Left ventricle myocardium inferior (tissue), 1 donor: Measurements from ENCODE around the gene GLT1D1. TPM values are rescaled to one million over a fixed set of nuclear protein-coding genes. Genes with fewer than 3 reads are reported as not detected.
"Not testable (repeated sequence)": the region's sequence is repeated elsewhere in the genome, so short reads cannot be mapped to it uniquely, and the experiment has no call there.

Experiments
- DNase-seq: peaks from one replicate; pipeline ENCODE4 v3.0.0-alpha.2; 2020
- H3K27ac ChIP-seq: fragments of 200-600 bp; replicated peaks from 2 replicates; pipeline ENCODE4 v1.8.0; 2021
- H3K27me3 ChIP-seq: fragments of 200-600 bp; 2 replicates; pipeline ENCODE4 v1.8.0; 2021; ENCODE audit warnings: low read depth
- H3K36me3 ChIP-seq: fragments of 200-600 bp; 2 replicates; pipeline ENCODE4 v1.8.0; 2021
- H3K4me1 ChIP-seq: fragments of 200-600 bp; 2 replicates; pipeline ENCODE4 v1.8.0; 2021
- H3K4me3 ChIP-seq: fragments of 200-600 bp; 2 replicates; pipeline ENCODE4 v1.8.0; 2021; ENCODE audit warnings: mild to moderate bottlenecking, moderate library complexity
- H3K9me3 ChIP-seq: fragments of 200-600 bp; replicated peaks from 2 replicates; pipeline ENCODE4 v1.8.0; 2021
- CTCF ChIP-seq: fragments of 200-600 bp; IDR thresholded peaks from 2 replicates; pipeline ENCODE4 v1.8.0; 2021; ENCODE audit warnings: antibody characterized with exemption, mild to moderate bottlenecking, borderline replicate concordance
- intact Hi-C: fragments of 100-400 bp; cut with micrococcal nuclease; formaldehyde crosslinking; loops from one replicate; pipeline ENCODE4 v1.11.0; 2022
- total RNA-seq: library from RNA; stranded (reverse); fragmentation: NEBNext Ultra II Directional; extraction: Animal tissue kit (Norgen Biotek cat#: 25700); gene quantifications from one replicate; pipeline ENCODE4 v1.2.1, GENCODE V29; 2021
- donor health status: DM: no; HTN: yes; CAD: no; lungs with severe emphysema.

GLT1D1 gene
- total RNA-seq, 1 donor from 2014 or later, result 11.8 TPM

DNA sequence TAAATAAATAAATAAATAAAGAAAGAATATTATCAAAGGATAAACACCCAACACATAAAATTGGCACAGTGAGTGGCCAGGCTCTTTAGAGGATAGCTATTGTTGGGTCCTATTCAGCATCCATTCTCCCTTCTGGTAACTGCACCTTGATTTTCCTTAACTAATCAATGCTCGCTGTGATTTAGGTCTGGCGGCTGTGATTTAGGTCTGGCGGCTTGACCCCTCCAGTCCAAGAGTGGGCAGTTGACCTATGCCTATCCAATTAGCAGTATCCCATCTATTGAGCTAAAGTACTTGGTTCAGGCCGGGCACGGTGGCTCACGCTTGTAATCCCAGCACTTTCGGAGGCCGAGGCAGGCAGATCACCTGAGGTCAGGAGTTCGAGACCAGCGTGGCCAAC, 19.9 kb upstream of the GLT1D1 start:
- Histone ChIP-seq H3K4me3 (no peak overlapping the region), H3K9me3 (no peaks in the 10 kb centered on the region), H3K4me1 (no peaks in the 10 kb centered on the region), H3K27ac (no peak overlapping the region), H3K27me3 (no peaks in the 10 kb centered on the region), H3K36me3 (no peaks in the 10 kb centered on the region)
- no peak for TF ChIP-seq CTCF
- intact Hi-C loops, result no loop called here
- no peak for DNase-seq

DNA sequence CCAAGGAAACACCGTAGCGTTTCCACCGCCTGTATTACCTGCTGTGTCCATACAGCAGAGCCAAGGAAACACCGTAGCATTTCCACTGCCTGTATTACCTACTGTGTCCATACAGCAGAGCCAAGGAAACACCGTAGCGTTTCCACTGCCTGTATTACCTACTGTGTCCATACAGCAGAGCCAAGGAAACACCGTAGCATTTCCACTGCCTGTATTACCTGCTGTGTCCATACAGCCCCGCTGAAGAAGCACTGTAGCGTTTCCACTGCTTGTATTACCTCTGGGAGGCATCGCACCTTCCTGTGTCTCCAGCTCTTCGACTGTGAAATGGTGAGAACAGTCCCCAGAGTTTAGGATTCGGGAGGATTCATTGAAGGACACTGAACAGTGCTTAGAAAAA, 13.4 kb upstream of the GLT1D1 start:
- peaks cover 23% of the 10 kb centered on the region for H3K27me3 ChIP-seq
- H3K4me1 ChIP-seq, DNase-seq, H3K4me3 ChIP-seq, H3K9me3 ChIP-seq, H3K27ac ChIP-seq, H3K36me3 ChIP-seq, intact Hi-C loops: not testable (repeated sequence)

GRCh38 chr12:128840862-128841468, 12.3 kb upstream of the GLT1D1 start:
- intact Hi-C loops, result no loop called here
- TF ChIP-seq CTCF, result no peak

GRCh38 chr12:128842579-128842978, 10.7 kb upstream of the GLT1D1 start:
- Histone ChIP-seq H3K4me3 (no peak overlapping the region), H3K27ac (no peak overlapping the region), H3K9me3 (no peaks in the 10 kb centered on the region), H3K4me1 (no peaks in the 10 kb centered on the region), H3K36me3 (no peaks in the 10 kb centered on the region), H3K27me3 (peaks cover 23% of the 10 kb centered on the region)
- DNase-seq, result no peak
- no peak for TF ChIP-seq CTCF
- intact Hi-C loops, result no loop called here

More at GRCh38 chr12:128840862-128841468, 12.3 kb upstream of the GLT1D1 start:
- DNase-seq, result no peak
- Histone ChIP-seq H3K36me3 (no peaks in the 10 kb centered on the region), H3K27ac (no peak overlapping the region), H3K27me3 (peaks cover 23% of the 10 kb centered on the region), H3K4me3 (no peak overlapping the region), H3K4me1 (no peaks in the 10 kb centered on the region), H3K9me3 (no peaks in the 10 kb centered on the region)

DNA sequence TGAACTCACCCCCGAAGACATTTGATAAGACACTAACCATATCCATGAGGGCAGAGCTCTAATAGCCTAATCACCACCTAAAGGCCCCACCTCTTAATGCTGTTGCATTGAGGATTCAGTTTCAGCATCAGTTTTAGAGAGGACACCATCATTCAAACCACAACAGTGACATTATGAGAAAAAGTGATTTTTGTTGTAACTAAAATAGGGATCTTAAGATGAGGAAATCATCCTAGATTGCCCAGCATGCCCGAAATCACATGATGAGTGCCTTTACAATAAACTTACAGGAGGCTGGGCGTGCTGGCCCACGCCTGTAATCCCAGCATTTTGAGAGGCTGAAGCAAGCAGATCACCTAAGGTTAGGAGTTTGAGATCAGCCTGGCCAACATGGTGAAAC, 9.7 kb upstream of the GLT1D1 start:
- DNase-seq, result no peak
- Histone ChIP-seq H3K27me3 (peaks cover 23% of the 10 kb centered on the region), H3K9me3 (no peaks in the 10 kb centered on the region), H3K4me1 (no peaks in the 10 kb centered on the region), H3K27ac (no peak overlapping the region), H3K36me3 (no peaks in the 10 kb centered on the region), H3K4me3 (no peak overlapping the region)
- TF ChIP-seq CTCF, result no peak
- intact Hi-C loops, result no loop called here

DNA sequence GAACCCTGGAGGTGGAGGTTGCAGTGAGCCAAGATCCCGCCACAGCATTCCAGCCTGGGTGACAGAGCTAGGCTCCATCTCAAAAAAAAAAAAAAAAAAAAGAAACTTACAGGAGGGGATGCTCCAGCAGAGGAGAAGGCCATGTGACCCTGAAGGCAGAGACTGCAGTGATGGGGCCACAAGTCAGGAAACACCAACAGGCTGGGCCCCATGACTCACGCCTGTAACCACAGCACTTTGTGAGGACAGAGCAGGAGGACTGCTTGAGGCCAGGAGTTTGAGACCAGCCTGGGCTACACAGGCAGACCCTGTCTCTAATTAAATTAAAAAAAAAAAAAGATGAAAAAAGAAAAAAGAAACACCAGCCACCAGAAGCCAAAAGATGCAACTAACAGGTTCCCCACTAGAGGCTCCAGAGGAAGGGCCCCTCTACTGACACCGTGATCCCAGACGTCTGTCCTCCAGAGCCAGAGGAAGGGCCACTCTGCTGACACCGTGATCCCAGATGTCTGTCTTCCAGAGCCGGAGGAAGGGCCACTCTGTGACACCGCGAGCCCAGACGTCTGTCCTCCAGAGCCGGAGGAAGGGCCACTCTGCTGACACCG, 9.1 kb upstream of the GLT1D1 start:
- H3K36me3 ChIP-seq, result no peaks in the 10 kb centered on the region
- no peak for DNase-seq
- no peaks in the 10 kb centered on the region for H3K4me1 ChIP-seq
- no peaks in the 10 kb centered on the region for H3K9me3 ChIP-seq
- H3K27me3 ChIP-seq, result peaks cover 22% of the 10 kb centered on the region
- TF ChIP-seq CTCF, result peak; percentile 38
- H3K27ac ChIP-seq, result no peak overlapping the region
- intact Hi-C loops, result no loop called here
- no peak overlapping the region for H3K4me3 ChIP-seq

GRCh38 chr12:128846671-128847070, 6.6 kb upstream of the GLT1D1 start:
- peaks cover 30% of the 10 kb centered on the region for H3K27me3 ChIP-seq
- H3K4me1 ChIP-seq, H3K36me3 ChIP-seq, H3K9me3 ChIP-seq, DNase-seq, H3K27ac ChIP-seq, H3K4me3 ChIP-seq, intact Hi-C loops: not testable (repeated sequence)
